Measurements from ENCODE around the gene CAMSAP1.

CAMSAP1 gene

DNA sequence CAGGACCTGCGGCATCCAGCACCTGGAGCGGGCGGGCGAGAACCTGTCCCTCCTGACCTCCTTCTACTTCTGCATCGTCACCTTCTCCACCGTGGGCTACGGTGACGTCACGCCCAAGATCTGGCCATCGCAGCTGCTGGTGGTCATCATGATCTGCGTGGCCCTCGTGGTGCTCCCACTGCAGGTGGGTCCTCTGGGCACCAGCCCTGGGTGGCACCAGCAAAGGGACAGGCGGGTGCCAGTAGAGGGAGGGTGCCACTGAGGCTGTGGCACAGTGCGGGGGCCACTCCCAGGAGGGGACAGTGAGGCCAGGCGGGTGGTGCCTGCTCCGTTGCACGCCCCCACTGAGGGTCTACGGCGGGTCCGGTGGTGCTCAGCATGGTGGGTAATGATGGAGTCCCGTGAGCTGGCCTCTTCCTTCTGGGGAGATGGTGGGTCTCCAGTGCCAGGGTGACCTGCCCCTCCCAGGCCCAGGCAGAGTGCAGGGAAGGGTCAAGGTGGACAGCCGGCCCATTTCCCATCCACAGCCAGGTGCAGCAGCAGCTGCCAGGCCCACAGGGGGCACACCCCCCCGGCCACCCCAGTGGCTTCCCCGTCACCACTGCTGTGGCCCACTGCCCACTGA lies 147.6 kb downstream of the CAMSAP1 start:
- DNase-seq (ENCODE audit: low read depth, low spot score) = no peak

DNA sequence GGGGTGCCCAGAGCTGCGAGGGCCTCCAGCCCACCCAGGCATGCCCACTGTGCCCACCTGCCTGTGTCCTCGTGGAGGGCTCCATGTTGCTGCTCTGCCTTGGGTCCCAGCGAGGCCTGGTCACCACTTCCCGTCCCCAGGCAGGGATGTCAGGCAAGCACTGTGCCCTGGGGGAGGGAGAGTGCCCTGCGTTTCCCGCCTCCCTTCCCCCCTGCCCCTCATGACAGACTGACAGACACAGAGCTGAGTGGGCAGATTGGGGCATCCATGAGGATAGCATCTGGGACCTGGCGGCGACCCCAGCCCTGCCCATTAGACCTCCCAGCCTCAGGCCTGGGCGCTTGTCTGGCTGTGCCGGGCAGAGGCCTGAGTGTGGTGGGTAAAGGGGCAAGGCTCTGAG lies 148.5 kb downstream of the CAMSAP1 start:
- no peak for DNase-seq (ENCODE audit: low read depth, low spot score)
